PFSK-1 (cell line): Measurements from ENCODE around the gene MN1.

Experiments used
- POLR2AphosphoS5 ChIP-seq: IDR thresholded peaks from 2 replicates; pipeline ENCODE4 v1.6.1; 2012; ENCODE audit warnings: low read depth, mild to moderate bottlenecking, control low read depth, low read length, moderate library complexity
- REST ChIP-seq, 2 experiments: IDR thresholded peaks; 2 replicates each; pipeline versions ENCODE4 v1.6.1 to v1.8.0; 2011 to 2012; ENCODE audit warnings: low read depth in 2 of 2, low read length in 2 of 2, control low read depth in 1 of 2, inconsistent platforms in 1 of 2, mild to moderate bottlenecking in 1 of 2, moderate library complexity in 1 of 2; ENCODE audit not compliant: insufficient read depth in 1 of 2
- TAF1 ChIP-seq: IDR thresholded peaks from 2 replicates; pipeline ENCODE4 v1.6.1; 2012; ENCODE audit warnings: low read length, control low read depth, borderline replicate concordance; ENCODE audit not compliant: insufficient read depth

GRCh38 chr22:27843441-27843840 is 41.9 kb upstream of the MN1 start:
- no peak for TF ChIP-seq POLR2AphosphoS5
- no peak for TF ChIP-seq REST (IDR thresholded peaks at IDR 0.05; ENCODE audit: insufficient read depth in 1 of 2, low read depth in 2 of 2, low read length in 2 of 2)
- no peak for TF ChIP-seq TAF1
